Fibroblast of lung (primary cell): ENCODE data around the gene KCNMA1. TPM values are rescaled to one million over a fixed set of nuclear protein-coding genes. Genes with fewer than 3 reads are reported as not detected.

Source experiments
- DNase-seq, 2 donors: peaks; one replicate each; pipeline versions ENCODE4 v3.0.0 to v3.0.0-alpha.2; 2010; ENCODE audit warnings: low read depth in 2 of 2
- H2AFZ ChIP-seq: 2 replicates; pipeline ENCODE4 v1.5.1; 2012; ENCODE audit warnings: low read length, control low read depth, inconsistent platforms
- H3K27ac ChIP-seq: 2 replicates; pipeline ENCODE4 v1.5.1; 2011; ENCODE audit warnings: low read length, control low read depth; ENCODE audit not compliant: insufficient read depth
- H3K27me3 ChIP-seq: 2 replicates; pipeline ENCODE4 v1.5.1; 2011; ENCODE audit warnings: mild to moderate bottlenecking, low read length; ENCODE audit not compliant: control insufficient read depth, insufficient read depth
- H3K36me3 ChIP-seq: 2 replicates; pipeline ENCODE4 v1.5.1; 2011; ENCODE audit warnings: low read length; ENCODE audit not compliant: control insufficient read depth, insufficient read depth
- H3K4me1 ChIP-seq: 2 replicates; pipeline ENCODE4 v1.5.1; 2011; ENCODE audit warnings: low read length; ENCODE audit not compliant: control insufficient read depth, insufficient read depth; ENCODE audit errors: extremely low read depth
- H3K4me2 ChIP-seq: 2 replicates; pipeline ENCODE4 v1.5.1; 2011; ENCODE audit warnings: low read length, control low read depth; ENCODE audit not compliant: insufficient read depth; ENCODE audit errors: extremely low read depth
- H3K4me3 ChIP-seq, 4 experiments: fragments of 200-600 bp in 1 of 4; sonication (generic) in 1 of 4; replicated peaks in 1 of 4; 2 replicates each; pipeline ENCODE4 v1.5.1; 2011 to 2016; ENCODE audit warnings: low read length in 4 of 4, low read depth in 3 of 4, mild to moderate bottlenecking in 3 of 4, control low read depth in 2 of 4, inconsistent platforms in 1 of 4, mixed read lengths in 1 of 4; ENCODE audit not compliant: insufficient read depth in 1 of 4; ENCODE audit errors: control extremely low read depth in 1 of 4
- H3K79me2 ChIP-seq: 2 replicates; pipeline ENCODE4 v1.5.1; 2012; ENCODE audit warnings: mild to moderate bottlenecking, low read length, inconsistent platforms; ENCODE audit not compliant: control insufficient read depth, insufficient read depth
- H3K9ac ChIP-seq: 2 replicates; pipeline ENCODE4 v1.5.1; 2011; ENCODE audit warnings: mild to moderate bottlenecking, low read length, control low read depth; ENCODE audit not compliant: insufficient read depth
- H3K9me3 ChIP-seq: 2 replicates; pipeline ENCODE4 v1.5.1; 2012; ENCODE audit warnings: low read depth, low read length; ENCODE audit not compliant: control insufficient read depth, insufficient read depth
- H4K20me1 ChIP-seq: 2 replicates; pipeline ENCODE4 v1.5.1; 2011; ENCODE audit warnings: low read length; ENCODE audit not compliant: control insufficient read depth, insufficient read depth; ENCODE audit errors: extremely low read depth
- EZH2 ChIP-seq: IDR thresholded peaks from 2 replicates; pipeline ENCODE4 v1.5.1; 2012; ENCODE audit warnings: low read length, control low read depth, mild to moderate bottlenecking; ENCODE audit errors: missing control alignments
- polyA plus RNA-seq, 2 donors: library from polyadenylated mRNA; depleted of rRNA in 1 of 2; stranded (reverse) in 1 of 2; unstranded in 1 of 2; fragments of >200 nt; gene quantifications; 2 replicates each; pipeline ENCODE4 v1.2.1, GENCODE V29; 2011 to 2012; ENCODE audit warnings: missing spikeins in 1 of 2
- total RNA-seq: library from RNA; depleted of rRNA; stranded (reverse); fragments of >200 nt; gene quantifications from 2 replicates; pipeline ENCODE4 v1.2.1, GENCODE V29; 2014
- TF ChIP-seq, protein P1 (sequence below), 2 donors: IDR thresholded peaks in 1 of 2; conservative IDR thresholded peaks in 1 of 2; 1 replicate in 1 of 2; 2 replicates in 1 of 2; pipeline ENCODE4 v1.5.1; 2011 to 2012; ENCODE audit warnings: low read length in 2 of 2, control low read depth in 1 of 2, inconsistent platforms in 1 of 2, low read depth in 1 of 2, mild to moderate bottlenecking in 1 of 2

Gene KCNMA1
- total and polyA plus RNA-seq, 2 donors (not counting 1 experiment from before 2014, with no cell fraction given): 31.0 to 138 TPM

DNA sequence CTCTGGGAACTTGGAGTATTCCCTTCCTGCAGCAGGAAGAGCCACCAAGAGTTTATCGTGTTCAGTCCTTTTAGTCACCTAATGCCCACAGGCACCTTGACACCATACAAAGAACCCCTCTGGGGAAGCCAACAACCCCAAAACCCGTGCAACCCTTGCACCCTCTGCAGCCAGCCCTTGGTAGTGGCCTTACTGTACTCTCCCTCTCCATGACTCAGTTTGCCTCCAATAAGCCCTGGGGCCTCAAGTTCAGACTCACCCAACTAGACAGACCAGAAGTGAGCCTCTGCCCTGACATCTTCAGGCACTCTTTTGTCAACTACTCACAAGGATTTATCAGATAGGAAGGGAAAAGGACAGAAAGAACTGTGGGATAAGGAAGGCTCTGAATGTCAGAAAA is 30.9 kb downstream of the KCNMA1 start:
- H4K20me1 ChIP-seq: no peaks in the 10 kb centered on the region
- no peak overlapping the region for H3K9ac ChIP-seq
- H3K4me1 ChIP-seq: peaks cover 23% of the 10 kb centered on the region
- no peak overlapping the region for H2AFZ ChIP-seq
- no peaks in the 10 kb centered on the region for H3K9me3 ChIP-seq
- H3K27ac ChIP-seq: no peak overlapping the region
- no peak overlapping the region for H3K4me2 ChIP-seq
- peaks cover 17% of the 10 kb centered on the region for H3K79me2 ChIP-seq
- TF ChIP-seq, protein P1, sequence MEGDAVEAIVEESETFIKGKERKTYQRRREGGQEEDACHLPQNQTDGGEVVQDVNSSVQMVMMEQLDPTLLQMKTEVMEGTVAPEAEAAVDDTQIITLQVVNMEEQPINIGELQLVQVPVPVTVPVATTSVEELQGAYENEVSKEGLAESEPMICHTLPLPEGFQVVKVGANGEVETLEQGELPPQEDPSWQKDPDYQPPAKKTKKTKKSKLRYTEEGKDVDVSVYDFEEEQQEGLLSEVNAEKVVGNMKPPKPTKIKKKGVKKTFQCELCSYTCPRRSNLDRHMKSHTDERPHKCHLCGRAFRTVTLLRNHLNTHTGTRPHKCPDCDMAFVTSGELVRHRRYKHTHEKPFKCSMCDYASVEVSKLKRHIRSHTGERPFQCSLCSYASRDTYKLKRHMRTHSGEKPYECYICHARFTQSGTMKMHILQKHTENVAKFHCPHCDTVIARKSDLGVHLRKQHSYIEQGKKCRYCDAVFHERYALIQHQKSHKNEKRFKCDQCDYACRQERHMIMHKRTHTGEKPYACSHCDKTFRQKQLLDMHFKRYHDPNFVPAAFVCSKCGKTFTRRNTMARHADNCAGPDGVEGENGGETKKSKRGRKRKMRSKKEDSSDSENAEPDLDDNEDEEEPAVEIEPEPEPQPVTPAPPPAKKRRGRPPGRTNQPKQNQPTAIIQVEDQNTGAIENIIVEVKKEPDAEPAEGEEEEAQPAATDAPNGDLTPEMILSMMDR (conservative IDR thresholded peaks at IDR 0.05 in 1 of 2, IDR thresholded peaks at IDR 0.05 in 1 of 2; ENCODE audit: low read depth in 1 of 2, low read length in 2 of 2): no peak
- no peak for TF ChIP-seq EZH2
- no peak overlapping the region for H3K4me3 ChIP-seq
- no peak for DNase-seq
- H3K36me3 ChIP-seq: no peaks in the 10 kb centered on the region
- no peaks in the 10 kb centered on the region for H3K27me3 ChIP-seq

DNA sequence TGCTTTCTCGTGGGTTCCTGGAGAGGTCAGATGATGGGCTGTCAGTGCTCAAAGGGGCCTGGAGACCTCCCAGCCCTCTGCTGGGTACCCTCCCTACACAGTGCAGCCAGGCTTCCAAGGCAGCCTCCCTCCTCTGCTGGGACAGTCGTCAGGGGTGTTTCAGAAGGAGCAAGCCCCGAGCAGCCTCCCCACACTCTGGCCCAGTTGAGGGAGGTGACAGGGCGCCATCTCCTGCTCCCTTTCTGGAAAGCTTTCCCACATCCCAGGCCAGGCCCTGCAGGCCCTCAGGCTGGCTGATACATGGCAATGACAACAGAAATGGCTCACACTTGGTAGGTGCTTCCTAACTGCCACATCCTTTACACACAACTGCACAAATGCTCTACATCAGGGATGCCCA is 32.1 kb downstream of the KCNMA1 start:
- no peaks in the 10 kb centered on the region for H3K36me3 ChIP-seq
- H3K4me3 ChIP-seq: no peak overlapping the region
- H3K9ac ChIP-seq: no peak overlapping the region
- no peak overlapping the region for H2AFZ ChIP-seq
- no peak for DNase-seq
- no peaks in the 10 kb centered on the region for H4K20me1 ChIP-seq
- no peaks in the 10 kb centered on the region for H3K27me3 ChIP-seq
- peaks cover 23% of the 10 kb centered on the region for H3K4me1 ChIP-seq
- TF ChIP-seq EZH2: no peak
- TF ChIP-seq, protein P1 (conservative IDR thresholded peaks at IDR 0.05 in 1 of 2, IDR thresholded peaks at IDR 0.05 in 1 of 2; ENCODE audit: low read depth in 1 of 2, low read length in 2 of 2): peak in 1 of 2 donors; percentile 6
- H3K4me2 ChIP-seq: no peak overlapping the region
- H3K9me3 ChIP-seq: no peaks in the 10 kb centered on the region
- no peak overlapping the region for H3K27ac ChIP-seq
- peaks cover 18% of the 10 kb centered on the region for H3K79me2 ChIP-seq

DNA sequence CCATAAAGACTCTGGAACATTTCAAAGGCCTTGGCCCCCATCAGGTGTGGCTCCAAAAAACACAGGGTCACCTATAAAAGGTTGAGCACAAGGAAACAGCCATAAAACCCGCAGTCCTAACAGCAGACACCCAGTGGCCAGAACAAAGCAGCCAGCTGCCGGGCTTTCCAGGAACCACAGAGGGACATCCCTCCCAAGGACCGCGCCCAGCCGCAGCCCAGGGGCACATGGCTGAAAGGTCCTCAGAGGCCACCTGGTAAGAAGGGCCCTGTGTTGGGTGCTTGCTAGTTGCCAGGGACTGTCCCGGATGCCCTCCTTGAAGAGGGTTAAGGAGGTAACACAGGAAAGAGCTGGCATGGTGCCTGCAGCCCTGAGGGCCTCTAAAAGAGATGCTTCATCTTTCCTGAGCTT is 32.7 kb downstream of the KCNMA1 start:
- Histone ChIP-seq H3K9ac (no peak overlapping the region), H3K27me3 (no peaks in the 10 kb centered on the region), H3K4me3 (no peak overlapping the region), H2AFZ (no peak overlapping the region), H3K27ac (no peak overlapping the region), H3K4me1 (peaks cover 22% of the 10 kb centered on the region), H3K9me3 (no peaks in the 10 kb centered on the region), H4K20me1 (no peaks in the 10 kb centered on the region), H3K4me2 (no peak overlapping the region), H3K36me3 (no peaks in the 10 kb centered on the region), H3K79me2 (peaks cover 20% of the 10 kb centered on the region)
- DNase-seq: no peak
- TF ChIP-seq EZH2: no peak
- TF ChIP-seq, protein P1 (conservative IDR thresholded peaks at IDR 0.05 in 1 of 2, IDR thresholded peaks at IDR 0.05 in 1 of 2; ENCODE audit: low read depth in 1 of 2, low read length in 2 of 2): no peak
